GM12864 (cell line): ENCODE data around the gene WWC2.

Experiments
- DNase-seq: peaks from one replicate; pipeline ENCODE4 v3.0.0-alpha.2; 2011; ENCODE audit warnings: low read depth
- H3K4me3 ChIP-seq: 2 replicates; pipeline ENCODE4 v1.5.1; 2011; ENCODE audit warnings: mild to moderate bottlenecking, low read depth, low read length, control low read depth
- CTCF ChIP-seq: IDR thresholded peaks from 2 replicates; pipeline ENCODE4 v1.5.1; 2011; ENCODE audit warnings: low read depth, mild to moderate bottlenecking, moderate library complexity, low read length, control low read depth, inconsistent platforms; ENCODE audit errors: missing control alignments

WWC2 gene

GRCh38 chr4:183094393-183095198 lies 4.5 kb upstream of the WWC2 start:
- H3K4me3 ChIP-seq: no peak overlapping the region
- no peak for DNase-seq
- TF ChIP-seq CTCF: no peak

- DNase-seq: no peak
- TF ChIP-seq CTCF: no peak
- H3K4me3 ChIP-seq: no peak overlapping the region
Observed at GRCh38 chr4:183095199-183095512, 3.9 kb upstream of the WWC2 start.

- H3K4me3 ChIP-seq: no peak overlapping the region
Observed at GRCh38 chr4:183096276-183096965, 2.6 kb upstream of the WWC2 start.

GRCh38 chr4:183097231-183098018 lies 1.6 kb upstream of the WWC2 start:
- H3K4me3 ChIP-seq: no peak overlapping the region

More at GRCh38 chr4:183096276-183096965, 2.6 kb upstream of the WWC2 start:
- no peak for DNase-seq
- TF ChIP-seq CTCF: no peak

GRCh38 chr4:183098019-183098722 lies 886 bp upstream of the WWC2 start:
- no peak overlapping the region for H3K4me3 ChIP-seq
- DNase-seq: no peak
- TF ChIP-seq CTCF: no peak

More at GRCh38 chr4:183097231-183098018, 1.6 kb upstream of the WWC2 start:
- no peak for TF ChIP-seq CTCF
- no peak for DNase-seq

- DNase-seq: no peak
- no peak for TF ChIP-seq CTCF
- peak overlapping the region; percentile 39; the same call in 1 of the 2 replicates for H3K4me3 ChIP-seq
Observed at GRCh38 chr4:183099537-183100297, 660 bp downstream of the WWC2 start.
